ENCODE measurements around the gene LIN37. TPM values are rescaled to one million over a fixed set of nuclear protein-coding genes. Genes with fewer than 3 reads are reported as not detected.

Gene LIN37
- total RNA-seq, 1 donor from 2014 or later = 18.1 TPM

DNA sequence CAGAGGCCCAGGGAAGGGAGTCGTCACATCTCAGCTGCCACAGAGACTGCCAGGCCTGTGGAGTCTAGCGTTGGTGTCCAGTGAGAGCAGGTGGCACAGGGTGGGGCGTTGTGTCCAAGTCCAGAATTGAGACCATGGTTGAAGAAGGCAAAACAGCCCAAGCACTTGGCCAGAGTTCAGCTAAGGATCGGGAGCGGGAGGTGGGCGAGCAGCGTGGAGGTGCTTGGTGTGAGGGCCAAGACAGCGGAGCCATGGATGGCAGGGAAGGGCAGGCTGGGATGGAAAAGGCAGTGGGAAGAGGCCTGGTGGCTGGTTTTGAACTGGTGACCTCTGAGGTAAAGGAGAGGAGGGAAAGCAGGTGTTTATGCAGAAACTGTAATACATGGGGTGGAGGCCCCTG is 14.1 kb upstream of the LIN37 start:
- DNase-seq (ENCODE audit: low read depth) = peak; percentile 38

DNA sequence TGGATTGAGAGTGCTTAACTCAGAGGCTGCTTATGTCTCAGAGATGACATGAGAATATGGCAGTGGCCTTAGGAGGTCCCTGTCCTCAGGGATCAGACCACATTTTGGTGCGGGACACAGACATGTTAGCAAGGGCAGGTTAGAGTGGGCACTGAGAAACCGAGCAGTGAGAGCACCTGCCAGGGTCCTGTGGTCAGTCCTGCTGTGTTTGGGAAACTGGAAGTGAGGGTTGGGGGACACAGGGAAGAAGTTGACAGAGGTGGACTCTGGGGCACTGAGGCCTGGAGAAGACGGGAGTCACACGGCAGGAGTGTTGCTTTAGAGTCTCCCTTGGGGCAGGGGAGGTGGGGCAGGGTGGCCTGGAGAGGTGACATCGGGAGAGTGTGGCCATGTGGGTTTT is 13.5 kb upstream of the LIN37 start:
- DNase-seq (ENCODE audit: low read depth) = no peak

DNA sequence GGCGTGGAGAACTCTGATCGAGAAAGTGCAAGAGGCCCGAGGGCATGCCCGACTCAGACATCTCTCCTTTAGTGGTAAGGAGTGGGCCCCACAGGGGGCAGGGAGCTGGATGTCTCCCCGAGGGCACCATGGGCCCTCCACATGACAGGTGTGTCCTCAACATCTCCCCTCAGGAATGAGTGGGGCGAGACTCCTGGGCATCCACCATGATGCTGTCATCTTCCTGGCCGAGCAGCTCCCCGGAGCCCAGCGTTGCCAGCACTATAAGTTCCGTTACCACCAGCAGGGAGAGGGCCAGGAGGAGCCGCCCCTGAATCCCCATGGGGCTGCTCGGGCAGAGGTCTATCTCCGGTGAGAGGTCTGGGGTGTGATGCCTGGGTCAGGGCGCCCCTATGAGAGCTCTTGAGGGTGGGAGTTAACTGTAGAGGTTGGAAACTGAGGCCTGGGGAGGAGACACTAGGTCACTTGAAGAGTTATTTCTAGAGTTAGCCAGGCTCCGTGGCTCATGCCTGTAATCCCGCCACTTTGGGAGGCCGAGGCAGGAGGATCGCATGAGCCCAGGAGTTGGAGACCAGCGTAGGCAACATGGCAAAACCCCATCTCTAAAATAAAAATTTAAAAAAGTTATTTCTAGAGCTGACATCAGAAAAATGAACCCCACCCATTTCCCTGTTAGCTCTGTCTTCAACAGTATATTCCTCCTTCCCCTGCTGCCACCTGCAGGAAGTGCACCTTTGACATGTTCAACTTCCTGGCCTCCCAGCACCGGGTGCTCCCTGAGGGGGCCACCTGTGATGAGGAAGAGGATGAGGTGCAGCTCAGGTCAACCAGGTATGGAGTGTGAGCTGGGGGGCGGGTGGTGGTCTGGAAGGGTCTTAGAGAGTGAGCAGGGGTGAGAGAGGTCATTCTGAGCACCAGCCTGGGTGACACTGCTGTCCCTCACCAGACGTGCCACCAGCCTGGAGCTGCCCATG is 11.2 kb upstream of the LIN37 start:
- DNase-seq (ENCODE audit: low read depth) = no peak

DNA sequence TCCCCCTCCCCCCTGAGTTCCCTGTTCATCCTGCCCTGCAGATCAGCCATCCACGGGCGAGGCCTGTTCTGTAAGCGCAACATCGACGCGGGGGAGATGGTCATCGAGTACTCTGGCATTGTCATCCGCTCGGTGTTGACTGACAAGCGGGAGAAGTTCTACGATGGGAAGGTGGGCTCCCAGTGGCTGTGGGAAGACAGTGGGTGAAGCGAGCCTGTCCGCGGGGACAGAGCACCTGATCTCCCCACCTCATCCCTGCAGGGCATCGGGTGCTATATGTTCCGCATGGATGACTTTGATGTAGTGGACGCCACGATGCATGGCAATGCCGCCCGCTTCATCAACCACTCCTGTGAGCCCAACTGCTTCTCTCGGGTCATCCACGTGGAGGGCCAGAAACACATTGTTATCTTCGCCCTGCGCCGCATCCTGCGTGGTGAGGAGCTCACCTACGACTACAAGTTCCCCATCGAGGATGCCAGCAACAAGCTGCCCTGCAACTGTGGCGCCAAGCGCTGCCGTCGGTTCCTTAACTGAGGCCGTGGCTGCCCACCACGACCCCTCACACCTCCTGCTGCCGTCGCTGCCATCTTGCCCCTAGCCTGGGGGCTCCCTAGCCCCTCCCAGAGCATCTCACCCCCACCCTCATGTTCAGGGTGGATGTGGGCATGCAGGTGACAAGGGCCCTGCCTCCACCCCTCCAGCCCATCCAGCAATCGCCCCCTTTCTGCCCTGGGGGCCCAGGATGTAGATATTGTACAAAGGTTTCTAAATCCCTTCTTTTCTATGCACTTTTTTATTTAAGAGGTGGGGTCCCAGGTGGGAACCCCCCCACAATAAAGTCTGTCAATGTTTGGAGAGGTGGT is 10.1 kb upstream of the LIN37 start:
- no peak for DNase-seq (ENCODE audit: low read depth)

DNA sequence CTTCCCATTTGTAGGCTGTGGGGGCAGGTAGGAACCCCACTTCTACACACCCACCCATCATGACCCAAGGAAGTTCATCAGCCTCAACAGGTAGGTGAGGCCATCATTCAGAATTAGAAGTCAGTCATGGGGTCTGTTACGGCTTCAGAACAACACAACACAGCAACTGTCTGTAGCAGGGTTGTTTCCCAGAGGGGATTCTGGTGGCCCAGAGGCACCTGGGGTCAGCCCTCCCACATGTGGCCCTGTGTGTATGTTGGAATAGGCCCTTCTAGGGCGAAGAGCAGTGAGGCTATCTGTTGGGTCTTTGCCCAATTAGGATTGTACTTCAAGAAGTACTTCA is 9.5 kb upstream of the LIN37 start:
- no peak for DNase-seq (ENCODE audit: low read depth)

DNA sequence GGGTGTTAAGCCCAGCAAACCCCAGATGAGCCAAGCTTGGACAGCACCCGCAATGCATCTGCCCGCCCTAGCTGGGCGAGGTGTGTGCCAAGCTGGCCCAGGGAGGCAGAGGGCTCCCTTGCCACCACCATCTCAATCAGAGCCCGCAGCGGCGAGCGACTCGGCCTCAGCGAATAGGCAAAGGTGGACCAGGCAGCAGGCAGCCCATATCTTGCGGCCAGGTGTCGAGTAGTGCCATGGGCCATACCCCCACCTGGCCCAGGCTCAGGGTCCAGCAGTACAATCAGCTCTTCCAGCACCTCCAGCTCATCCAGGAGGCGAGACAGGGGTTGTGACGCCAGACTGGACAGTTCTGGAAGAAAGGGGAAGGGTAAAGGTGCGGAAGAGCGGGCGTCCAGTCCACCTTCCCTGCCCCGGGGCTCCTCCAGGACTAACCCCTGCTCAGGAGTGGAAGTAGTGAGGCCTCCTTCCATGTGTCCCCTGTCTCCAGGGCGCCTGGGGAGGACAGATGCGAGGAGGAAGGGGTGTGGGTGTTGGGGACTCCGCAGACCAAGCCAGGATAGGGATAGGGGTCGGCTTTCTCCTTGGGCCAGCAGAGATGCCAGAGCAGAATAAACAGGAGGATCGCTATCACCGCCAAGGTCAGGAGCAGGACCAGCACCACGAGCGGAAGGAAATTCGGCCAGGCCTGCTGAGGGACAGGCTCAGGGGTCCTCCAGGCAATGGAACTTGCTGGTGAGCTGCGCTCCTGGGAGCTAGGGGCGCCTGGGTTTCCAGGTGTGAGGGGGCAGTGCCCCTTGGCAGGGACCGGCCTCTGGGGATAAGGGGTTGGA is 8.9 kb upstream of the LIN37 start:
- DNase-seq (ENCODE audit: low read depth) = no peak

DNA sequence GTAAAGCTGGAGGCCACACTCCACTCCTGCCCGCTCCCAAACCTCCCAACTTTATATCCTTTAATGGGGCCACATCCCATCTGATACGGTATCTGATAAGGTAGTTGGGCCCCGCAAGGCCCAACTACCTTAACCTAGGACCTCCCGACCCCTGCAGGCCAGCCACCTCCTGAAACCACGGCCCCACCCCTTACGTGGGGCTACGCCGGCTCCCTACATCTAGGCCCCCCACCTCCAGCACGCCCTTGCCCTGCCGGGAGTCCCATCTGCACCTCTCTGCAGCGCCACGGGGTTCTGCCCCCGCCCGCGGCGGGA is 8.3 kb upstream of the LIN37 start:
- no peak for DNase-seq (ENCODE audit: low read depth)

DNA sequence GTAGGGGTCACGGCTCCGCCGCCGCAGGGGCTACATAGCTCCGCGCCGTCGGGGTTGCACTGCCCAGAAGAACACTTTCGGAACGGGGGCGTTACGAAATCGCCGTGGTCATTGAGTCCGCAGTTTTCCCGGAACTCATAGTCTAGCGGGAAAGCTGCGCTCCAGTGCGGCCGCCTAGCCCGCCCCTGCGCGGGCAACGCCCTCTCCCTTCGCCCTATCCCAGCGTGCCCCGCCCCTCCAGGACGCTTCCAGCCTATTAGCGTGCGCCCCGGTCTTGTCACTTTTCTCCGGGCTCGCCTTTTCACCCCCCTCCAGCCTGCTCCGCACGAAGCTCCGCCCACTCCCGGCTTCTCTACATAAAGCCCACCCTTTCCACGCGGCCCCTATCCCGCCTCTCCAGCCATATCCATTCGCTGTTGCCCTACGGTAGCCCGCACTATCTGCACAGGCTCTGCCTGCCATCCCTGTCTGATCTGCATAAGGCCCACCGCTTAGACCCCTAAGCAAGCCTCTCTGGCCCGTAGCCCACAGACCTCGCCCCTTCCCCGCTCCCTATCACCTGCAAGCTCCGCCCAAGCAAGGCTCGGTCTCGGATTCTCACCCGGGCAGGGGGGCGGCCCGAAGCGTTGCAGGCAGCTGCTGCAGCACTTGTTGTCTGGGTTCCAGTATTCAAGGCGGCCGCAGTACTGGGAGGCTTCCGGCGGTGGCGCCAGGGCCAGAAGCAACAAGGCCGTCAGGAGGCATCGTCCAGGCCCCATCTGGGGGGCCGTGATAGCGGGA is 7.8 kb upstream of the LIN37 start:
- DNase-seq (ENCODE audit: low read depth) = peak; percentile 98

DNA sequence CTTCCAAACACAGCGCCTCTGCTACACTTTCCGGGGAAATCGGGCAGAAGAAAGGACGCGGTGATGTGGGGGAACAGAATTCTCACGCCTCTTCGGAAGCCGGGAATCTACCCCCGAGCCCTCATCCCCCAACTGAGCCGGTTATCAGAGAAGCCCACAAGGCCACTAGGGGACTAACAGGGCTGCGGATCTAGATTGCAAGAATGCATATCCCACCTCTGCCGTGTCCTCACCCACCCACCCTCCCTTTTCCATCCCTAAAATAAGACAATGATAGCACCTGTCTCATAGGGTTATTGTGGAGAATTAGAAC is 7.2 kb upstream of the LIN37 start:
- peak; percentile 34 for DNase-seq (ENCODE audit: low read depth)

DNA sequence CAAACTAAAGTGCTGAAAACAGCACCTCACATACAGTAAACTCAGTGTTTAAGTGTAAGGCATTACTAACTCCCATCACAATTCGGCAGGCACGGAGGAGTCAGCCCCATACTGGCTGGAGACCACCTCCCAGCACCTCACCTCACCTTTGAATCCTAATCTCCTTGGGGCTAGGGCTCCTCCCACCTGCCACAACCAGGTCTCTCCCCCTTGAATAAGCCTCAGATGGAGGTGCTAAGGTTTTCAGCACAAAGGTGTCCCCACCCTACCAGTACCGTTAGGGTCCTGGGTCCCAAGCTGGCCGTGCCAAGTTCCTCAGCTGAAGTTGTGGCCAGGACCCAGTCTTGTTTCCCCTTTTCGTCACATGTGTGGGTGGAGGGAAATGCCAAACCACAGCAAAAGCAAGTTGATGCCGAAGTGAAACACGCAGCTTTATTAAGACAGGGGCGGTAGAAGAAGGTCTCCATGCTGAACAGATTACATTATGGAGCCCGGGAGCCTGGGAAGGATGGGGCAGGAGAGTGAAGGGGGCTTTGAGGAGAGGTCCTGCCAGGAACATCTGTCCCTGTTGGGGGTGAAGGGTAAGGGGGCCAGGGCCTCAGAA is 6.2 kb upstream of the LIN37 start, which contains the start of gene IGFLR1:
TSS of gene IGFLR1 (minus strand) at position 332 of the 604 bp plus-strand sequence. CDS start 1,272 bp downstream, outside the sequence.
- no peak for DNase-seq (ENCODE audit: low read depth)

DNA sequence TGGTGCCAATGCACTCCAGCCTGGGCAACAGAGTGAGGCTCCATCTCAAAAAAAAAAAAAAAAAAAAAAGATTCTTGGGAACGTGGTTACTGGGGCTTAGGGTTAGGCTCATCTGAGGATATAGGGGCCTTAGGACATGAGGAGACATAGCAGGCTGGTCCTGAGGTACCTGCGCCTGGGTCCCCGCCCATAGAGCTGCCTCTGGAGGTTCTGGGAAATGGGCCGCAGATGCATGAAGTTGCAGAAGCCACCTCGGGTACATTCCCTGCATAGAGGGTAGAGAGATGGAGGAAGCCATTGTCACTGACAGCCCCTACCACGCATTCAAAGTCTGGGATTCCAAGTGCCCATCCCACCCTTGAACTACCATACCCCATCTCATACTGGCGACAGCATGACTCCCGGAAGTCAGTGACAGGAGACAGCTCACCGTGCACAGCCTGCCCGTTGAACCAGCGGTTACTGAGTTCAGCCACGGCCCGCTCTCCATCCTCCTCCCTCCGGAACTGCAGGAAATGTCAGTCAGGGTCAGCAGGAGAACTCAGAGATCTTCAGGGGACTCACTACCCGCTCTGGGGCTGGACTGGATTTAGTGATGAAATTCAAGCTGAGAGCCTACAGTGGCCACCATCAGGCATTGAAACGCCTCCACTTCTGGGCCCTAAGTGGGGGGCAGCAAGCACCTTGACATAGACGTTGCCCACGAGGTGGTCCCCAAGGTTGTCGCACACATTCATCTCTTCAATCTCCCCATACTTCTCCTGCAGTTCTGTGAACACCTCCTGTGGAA is 4.5 kb upstream of the LIN37 start:
- DNase-seq (ENCODE audit: low read depth) = no peak

DNA sequence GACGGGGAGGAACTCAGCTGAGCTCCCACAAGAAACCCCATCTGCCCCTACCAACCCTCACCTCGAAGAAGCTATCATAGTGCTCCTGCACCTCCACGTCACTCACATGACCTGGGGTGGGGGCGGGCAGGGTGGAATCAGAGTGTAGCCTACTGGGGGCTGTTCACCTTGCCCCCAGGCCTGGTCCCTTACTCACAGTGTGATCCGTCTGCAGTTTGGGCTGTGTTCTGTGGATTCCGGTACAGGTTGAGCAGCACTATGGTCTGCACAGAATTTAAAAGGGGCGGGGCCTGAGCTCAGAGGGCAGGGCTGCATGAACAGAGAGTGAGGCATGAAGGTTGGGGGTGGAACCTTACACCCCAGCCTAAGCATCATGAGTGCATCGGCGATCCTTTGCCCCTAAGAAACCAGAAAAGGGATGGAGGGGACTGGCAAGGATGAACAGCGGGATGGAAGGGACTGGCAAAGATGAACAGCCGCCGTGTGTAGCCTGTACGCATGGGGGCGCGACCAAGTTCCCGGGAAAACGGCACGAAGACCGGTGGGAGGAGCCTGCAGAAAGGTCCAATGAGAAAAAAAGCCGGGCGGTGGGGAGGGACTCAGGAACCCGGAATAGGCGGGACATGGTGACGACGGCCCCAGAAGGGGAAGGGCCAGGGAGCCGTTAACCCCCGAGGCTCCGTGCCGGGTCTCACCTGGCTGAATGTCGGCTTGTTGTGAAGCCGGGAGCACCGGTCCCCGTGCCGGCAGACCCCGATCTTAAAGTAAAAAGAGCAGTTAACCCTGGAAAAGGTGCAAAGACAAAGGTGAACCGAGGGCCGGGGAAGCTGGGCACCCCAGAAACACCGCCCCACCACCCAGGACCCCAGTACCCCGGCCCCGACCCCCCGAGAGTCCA is 3.7 kb upstream of the LIN37 start:
- DNase-seq (ENCODE audit: low read depth) = peak; percentile 98

DNA sequence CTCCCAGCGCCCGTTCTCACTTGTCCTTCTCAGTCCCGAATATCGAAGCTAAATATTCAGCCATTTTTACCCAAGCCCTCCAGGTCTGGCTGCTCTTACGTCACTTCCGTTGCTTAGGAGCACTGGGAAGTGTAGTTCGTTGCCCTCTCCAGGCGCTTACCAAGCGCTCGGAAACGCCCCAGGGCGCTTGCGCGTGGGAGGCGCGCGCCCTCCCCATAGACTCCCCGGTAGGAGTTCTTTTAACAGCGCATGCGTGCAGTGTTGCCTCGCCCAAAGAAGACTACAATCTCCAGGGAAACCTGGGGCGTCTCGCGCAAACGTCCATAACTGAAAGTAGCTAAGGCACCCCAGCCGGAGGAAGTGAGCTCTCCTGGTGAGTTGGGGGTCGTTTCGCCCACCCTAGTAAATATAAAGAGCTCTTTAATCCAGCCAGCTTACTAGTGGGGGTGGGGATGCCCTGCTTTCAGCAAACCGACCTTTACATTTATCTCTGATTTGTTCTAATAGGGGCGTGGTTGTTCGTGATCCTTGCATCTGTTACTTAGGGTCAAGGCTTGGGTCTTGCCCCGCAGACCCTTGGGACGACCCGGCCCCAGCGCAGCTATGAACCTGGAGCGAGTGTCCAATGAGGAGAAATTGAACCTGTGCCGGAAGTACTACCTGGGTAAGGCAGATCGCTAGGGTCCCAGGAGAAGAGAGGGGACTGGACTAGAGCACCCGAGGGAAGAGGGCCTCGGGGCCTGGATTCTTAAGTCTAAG is 2.9 kb upstream of the LIN37 start, which contains the start of the genes PSENEN and U2AF1L4:
TSS of gene PSENEN (plus strand) at position 324 of the 759 bp plus-strand sequence. CDS start at position 604, 280 bp downstream.
TSS of gene U2AF1L4 (minus strand) at position 91 of the 759 bp plus-strand sequence. CDS start at position 64, 27 bp downstream.
- DNase-seq (ENCODE audit: low read depth) = peak; percentile 99

DNA sequence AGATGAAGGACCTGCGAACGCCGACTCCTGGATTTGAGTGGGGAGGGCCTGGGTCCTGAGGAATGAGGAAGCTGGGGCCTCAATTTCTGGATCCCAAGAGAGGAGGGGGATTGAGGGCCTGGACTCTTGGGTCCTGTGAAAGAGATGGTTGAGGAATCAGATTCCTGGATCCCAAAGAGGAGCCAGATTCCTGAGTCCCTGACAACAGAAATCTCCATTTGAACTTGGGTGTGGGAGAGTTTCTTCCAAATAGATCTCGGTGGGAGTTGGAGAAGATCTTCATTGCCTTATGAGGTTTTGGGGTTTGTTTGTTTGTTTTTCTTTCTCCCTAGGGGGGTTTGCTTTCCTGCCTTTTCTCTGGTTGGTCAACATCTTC is 2.3 kb upstream of the LIN37 start:
- DNase-seq (ENCODE audit: low read depth) = no peak

DNA sequence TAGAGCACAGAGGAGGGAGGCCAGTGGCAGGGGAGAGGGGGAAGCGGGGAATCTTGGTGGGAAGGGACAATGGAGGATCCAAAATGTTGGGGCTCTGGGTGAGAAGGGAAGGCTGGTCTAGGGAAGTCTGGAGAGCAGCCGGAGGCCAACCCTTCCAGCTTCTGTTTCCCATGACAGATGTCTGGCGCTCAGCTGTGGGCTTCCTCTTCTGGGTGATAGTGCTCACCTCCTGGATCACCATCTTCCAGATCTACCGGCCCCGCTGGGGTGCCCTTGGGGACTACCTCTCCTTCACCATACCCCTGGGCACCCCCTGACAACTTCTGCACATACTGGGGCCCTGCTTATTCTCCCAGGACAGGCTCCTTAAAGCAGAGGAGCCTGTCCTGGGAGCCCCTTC is 1.8 kb upstream of the LIN37 start:
- no peak for DNase-seq (ENCODE audit: low read depth)

DNA sequence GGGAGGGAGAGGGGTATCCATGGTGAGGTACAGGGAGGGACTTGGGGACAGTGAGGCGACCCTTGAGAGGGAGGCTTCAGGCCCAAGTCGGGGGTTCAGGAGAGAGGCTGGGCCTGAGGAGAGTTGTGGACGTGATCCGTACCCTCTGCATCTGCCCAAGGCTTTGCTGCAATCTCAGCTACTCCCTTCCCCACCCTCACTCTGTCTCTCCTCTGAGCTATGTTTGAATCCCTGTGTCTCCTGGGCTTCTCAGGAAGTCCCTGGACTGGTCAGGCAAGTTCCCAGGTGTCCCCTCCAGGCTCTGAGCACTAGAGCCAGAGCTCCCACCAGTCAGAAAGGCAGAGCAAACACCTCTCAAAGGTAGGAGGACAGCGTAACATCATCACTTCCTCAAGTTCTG is 1.8 kb downstream of the LIN37 start:
- DNase-seq (ENCODE audit: low read depth) = no peak
